ENCODE data around the gene YARS2.
A peak's percentile ranks its signal among the peaks of the same experiment; 100 is the strongest.

Gene YARS2

GRCh38 chr12:32755654-32756475 lies at the start of gene YARS2:
Gene YARS2 (minus strand): TSS chr12:32755897. CDS start chr12:32755874, 23 bp downstream.
- DNase-seq: peak; percentile 98

GRCh38 chr12:32804301-32804700 lies 48.6 kb upstream of the YARS2 start:
- DNase-seq: no peak

- DNase-seq: no peak
Observed at GRCh38 chr12:32801269-32801980, 45.7 kb upstream of the YARS2 start.

GRCh38 chr12:32794281-32794680 lies 38.6 kb upstream of the YARS2 start:
- DNase-seq: no peak

GRCh38 chr12:32789916-32790315 lies 34.2 kb upstream of the YARS2 start:
- no peak for DNase-seq

- no peak for DNase-seq
Observed at GRCh38 chr12:32789446-32789845, 33.7 kb upstream of the YARS2 start.

GRCh38 chr12:32788405-32788804 lies 32.7 kb upstream of the YARS2 start:
- no peak for DNase-seq

GRCh38 chr12:32785557-32785956 lies 29.9 kb upstream of the YARS2 start:
- DNase-seq: no peak

GRCh38 chr12:32783029-32783428 lies 27.3 kb upstream of the YARS2 start:
- DNase-seq: no peak

- no peak for DNase-seq
Observed at GRCh38 chr12:32780071-32780470, 24.4 kb upstream of the YARS2 start.

- no peak for DNase-seq
Observed at GRCh38 chr12:32777691-32778175, 22.0 kb upstream of the YARS2 start.

GRCh38 chr12:32777159-32777558 lies 21.5 kb upstream of the YARS2 start:
- no peak for DNase-seq

- no peak for DNase-seq
Observed at GRCh38 chr12:32776258-32776657, 20.6 kb upstream of the YARS2 start.

- no peak for DNase-seq
Observed at GRCh38 chr12:32773691-32774090, 18.0 kb upstream of the YARS2 start.

GRCh38 chr12:32770141-32770540 lies 14.4 kb upstream of the YARS2 start:
- DNase-seq: no peak

- DNase-seq: no peak
Observed at GRCh38 chr12:32768518-32768917, 12.8 kb upstream of the YARS2 start.

- no peak for DNase-seq
Observed at GRCh38 chr12:32765906-32766305, 10.2 kb upstream of the YARS2 start.

- no peak for DNase-seq
Observed at GRCh38 chr12:32761716-32762115, 6.0 kb upstream of the YARS2 start.

- no peak for DNase-seq
Observed at GRCh38 chr12:32757157-32757556, 1.5 kb upstream of the YARS2 start.

GRCh38 chr12:32756476-32757066 lies 874 bp upstream of the YARS2 start:
- DNase-seq: no peak

GRCh38 chr12:32755051-32755653 lies 545 bp downstream of the YARS2 start:
- peak; percentile 90 for DNase-seq

GRCh38 chr12:32754111-32754510 lies 1.6 kb downstream of the YARS2 start:
- DNase-seq: no peak

GRCh38 chr12:32753605-32754004 lies 2.1 kb downstream of the YARS2 start:
- no peak for DNase-seq

Data from NCI-H774 (cell line).